Liver (tissue), 3 donors: ENCODE results near the gene MTX1.

Experiments
- CTCF ChIP-seq: fragments of 150-350 bp; IDR thresholded peaks from 2 replicates; pipeline ENCODE4 v1.5.1; 2017; ENCODE audit warnings: improper control_type of control experiment, low read depth, low read length; ENCODE audit not compliant: missing input control
- JUND ChIP-seq, 2 donors: IDR thresholded peaks; 2 replicates each; pipeline ENCODE4 v1.6.1; 2016; ENCODE audit warnings: antibody characterized with exemption in 2 of 2
- SP1 ChIP-seq: IDR thresholded peaks from 2 replicates; pipeline ENCODE4 v1.6.1; 2018; ENCODE audit warnings: antibody characterized with exemption, mild to moderate bottlenecking
- donor health status: healthy.
- donor health status: healthy.

GRCh38 chr1:155236451-155236850 is 28.0 kb downstream of the MTX1 start:
- TF ChIP-seq CTCF (no peak), SP1 (no peak), JUND (IDR thresholded peaks at IDR 0.05) (no peak)
